Ovary (tissue), 3 donors: ENCODE data around the gene AKAP6.

ENCODE experiments used
- CTCF ChIP-seq, 3 donors: fragments of 450-650 bp in 2 of 3; fragments of 200-600 bp in 1 of 3; IDR thresholded peaks; one replicate each; pipeline versions ENCODE4 v1.5.1 to v1.8.0; 2016 to 2022; ENCODE audit warnings: antibody characterized with exemption in 3 of 3, mild to moderate bottlenecking in 1 of 3
- EP300 ChIP-seq: sonication (generic); formaldehyde crosslinking; IDR thresholded peaks from one replicate; pipeline ENCODE4 v1.6.1; 2017; ENCODE audit warnings: antibody characterized with exemption
- POLR2A ChIP-seq: fragments of 450-650 bp; IDR thresholded peaks from one replicate; pipeline ENCODE4 v1.6.1; 2017; ENCODE audit warnings: antibody characterized with exemption, mild to moderate bottlenecking, moderate library complexity
- donor health status: DM: no; HTN: no; CAD: no.

- TF ChIP-seq CTCF (IDR thresholded peaks at IDR 0.05) (no peak), POLR2A (no peak), EP300 (no peak)
Measured at GRCh38 chr14:32497248-32497647, 168.2 kb downstream of the AKAP6 start.
